ENCODE measurements around the gene ADGRL2. TPM values are rescaled to one million over a fixed set of nuclear protein-coding genes. Genes with fewer than 3 reads are reported as not detected.

The ADGRL2 gene
- total and polyA plus RNA-seq, 9 of the 15 experiments (the other 6 are each of a cell fraction or from before 2014, with no cell fraction given) = 0.03 to 0.15 (median 0.13) TPM; not detected in 6

- TF ChIP-seq AFF1 (IDR thresholded peaks at IDR 0.05; ENCODE audit: low read depth in 1 of 2, partially characterized antibody in 2 of 2) (no peak), NR1H2 (CRISPR knock-in tag; IDR thresholded peaks at IDR 0.05) (no peak), ZNF551 (CRISPR knock-in tag; IDR thresholded peaks at IDR 0.05) (no peak), POLR2B (IDR thresholded peaks at IDR 0.05; ENCODE audit: low read depth, partially characterized antibody) (no peak)
Observed at GRCh38 chr1:81802707-81803430, 2.1 kb downstream of the ADGRL2 start (continued).

GRCh38 chr1:81803431-81804110 is 2.8 kb downstream of the ADGRL2 start:
- FAIRE-seq (no peak), DNase-seq (ENCODE audit: extremely low read depth in 1 of 4, low spot score in 3 of 4) (no peak), ATAC-seq (no peak)
- in situ Hi-C loops (cut with MboI) (no loop called here), intact Hi-C loops (cut with micrococcal nuclease) (no loop called here)
- no peaks in the 10 kb centered on the region for H3K79me2 ChIP-seq (ENCODE audit: control insufficient read depth, insufficient read depth, low read length)
- POLR2A ChIA-PET = no interaction called here
- H3K27ac ChIP-seq (ENCODE audit: extremely low read depth, low read depth, low read length) = no peak overlapping the region
- no peaks in the 10 kb centered on the region for H4K20me1 ChIP-seq (replicated peaks; ENCODE audit: control insufficient read depth, insufficient read depth, low read length)
- no peak overlapping the region for H3K4me2 ChIP-seq (ENCODE audit: insufficient read depth, low read length)
- no peaks in the 10 kb centered on the region for H3K9me1 ChIP-seq (ENCODE audit: control insufficient read depth, insufficient read depth, low read length)
- no peak overlapping the region for H2AFZ ChIP-seq (ENCODE audit: low read depth, low read length)
- BruUV-seq (replicated peaks) = no TSS peak
- H3K4me1 ChIP-seq (replicated peaks in 1 of 2; ENCODE audit: control insufficient read depth in 2 of 2, insufficient read depth in 2 of 2, low read length in 2 of 2) = no peaks in the 10 kb centered on the region
- no peaks in the 10 kb centered on the region for H3K27me3 ChIP-seq (ENCODE audit: control insufficient read depth in 2 of 2, insufficient read depth in 2 of 2, low read length in 2 of 2)
- CTCF ChIA-PET (ENCODE audit: low intra/inter-chr PET ratio) = no interaction called here
- H3K9ac ChIP-seq (ENCODE audit: insufficient read depth in 1 of 2, low read depth in 2 of 2, low read length in 2 of 2) = no peak overlapping the region
- H3K4me3 ChIP-seq = no peak overlapping the region
- under 1% methylated on average over 15 of the region's 15 CpGs for WGBS (ENCODE audit: insufficient coverage, low coverage, missing lambda C conversion rate)
- H3K36me3 ChIP-seq (ENCODE audit: control insufficient read depth, insufficient read depth, low read length) = no peaks in the 10 kb centered on the region
- H3K9me3 ChIP-seq (replicated peaks; ENCODE audit: control insufficient read depth, insufficient read depth, low read depth, low read length) = no peaks in the 10 kb centered on the region
- TF ChIP-seq HES1 (IDR thresholded peaks at IDR 0.05; ENCODE audit: low read depth) = no peak
- TF ChIP-seq ZC3H8 (IDR thresholded peaks at IDR 0.05) = no peak
- TF ChIP-seq NR4A1 (CRISPR knock-in tag; IDR thresholded peaks at IDR 0.05) = no peak
- TF ChIP-seq NR4A1 (tag; IDR thresholded peaks at IDR 0.05) = no peak
- TF ChIP-seq ZHX1 (conservative IDR thresholded peaks at IDR 0.05; ENCODE audit: low read length) = no peak
- TF ChIP-seq ZKSCAN1 (IDR thresholded peaks at IDR 0.05; ENCODE audit: low read depth, low read length) = no peak
- no peak for TF ChIP-seq CBX5 (IDR thresholded peaks at IDR 0.05; ENCODE audit: borderline replicate concordance, low read depth)
- no peak for TF ChIP-seq NCOR1 (IDR thresholded peaks at IDR 0.05)
- no peak for TF ChIP-seq SP2 (IDR thresholded peaks at IDR 0.05; ENCODE audit: extremely low read depth, low read depth, low read length, poor library complexity, severe bottlenecking)
- TF ChIP-seq HDAC2 (IDR thresholded peaks at IDR 0.05) = no peak
